ENCODE results near the gene ERRFI1.

ERRFI1 gene

DNA sequence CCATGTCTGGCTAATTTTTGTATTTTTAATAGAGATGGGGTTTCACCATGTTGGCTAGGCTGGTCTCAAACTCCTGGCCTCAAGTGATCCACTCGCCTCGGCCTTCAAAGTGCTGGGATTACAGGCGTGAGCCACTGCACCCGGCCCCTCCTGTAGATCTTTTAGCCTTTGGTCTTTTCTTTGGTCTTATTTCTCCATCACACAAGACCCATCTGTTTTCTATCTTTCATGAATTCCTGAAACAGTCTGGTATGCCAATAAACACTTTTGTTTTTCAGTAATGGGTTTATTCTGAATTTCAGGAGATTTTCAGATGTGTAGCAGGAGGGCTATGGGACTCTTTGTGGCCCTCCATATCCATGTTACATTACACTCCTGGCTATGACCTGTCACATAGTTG is 23.2 kb downstream of the ERRFI1 start:
- DNase-seq (ENCODE audit: low spot score), result no peak

DNA sequence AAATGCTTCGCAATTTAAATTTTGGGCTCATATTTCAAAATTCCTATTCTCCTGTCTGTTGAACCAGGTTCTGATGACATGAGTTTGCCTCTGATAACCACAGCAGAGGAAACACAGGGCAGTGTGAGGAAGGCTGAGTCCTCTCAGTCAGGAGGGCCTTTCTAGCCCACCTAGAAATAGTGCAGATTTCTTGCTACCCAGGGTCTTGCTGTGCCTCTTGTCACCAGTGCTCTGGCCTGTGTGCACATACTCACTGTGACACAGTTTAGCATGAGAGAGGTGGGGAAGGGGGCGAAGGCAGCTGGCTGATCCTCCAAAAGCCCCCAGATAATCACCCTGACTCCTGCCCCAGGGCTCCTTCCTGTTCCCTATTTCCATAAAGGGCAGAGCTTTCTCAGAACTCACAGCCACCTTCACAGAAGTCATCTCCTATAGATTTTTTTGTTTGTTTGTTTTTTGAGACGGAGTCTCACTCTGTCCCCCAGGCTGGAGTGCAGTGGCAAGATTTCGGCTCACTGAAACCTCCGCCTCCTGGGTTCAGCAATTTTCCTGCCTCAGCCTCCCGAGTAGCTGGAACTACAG is 23.7 kb downstream of the ERRFI1 start:
- DNase-seq (ENCODE audit: low spot score), result no peak

DNA sequence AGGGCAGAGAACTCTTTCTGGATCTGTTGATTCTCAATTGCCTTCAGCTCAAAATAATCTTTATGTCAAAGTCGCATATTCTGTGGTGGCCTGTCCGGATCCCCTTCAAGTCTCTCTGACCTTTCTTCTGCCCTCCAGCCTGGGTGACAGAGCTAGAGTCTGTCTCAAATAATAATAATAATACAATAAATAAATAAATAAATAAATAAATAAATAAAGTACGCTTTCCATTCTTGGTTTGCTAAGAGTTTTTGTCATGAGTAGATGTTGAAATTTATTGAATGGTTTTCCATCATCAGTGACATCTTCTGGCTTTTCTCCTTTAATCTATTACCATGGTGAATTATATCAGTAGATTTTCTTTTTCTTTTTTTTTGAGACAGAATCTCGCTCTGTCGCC is 30.7 kb downstream of the ERRFI1 start:
- DNase-seq (ENCODE audit: low spot score), result no peak

DNA sequence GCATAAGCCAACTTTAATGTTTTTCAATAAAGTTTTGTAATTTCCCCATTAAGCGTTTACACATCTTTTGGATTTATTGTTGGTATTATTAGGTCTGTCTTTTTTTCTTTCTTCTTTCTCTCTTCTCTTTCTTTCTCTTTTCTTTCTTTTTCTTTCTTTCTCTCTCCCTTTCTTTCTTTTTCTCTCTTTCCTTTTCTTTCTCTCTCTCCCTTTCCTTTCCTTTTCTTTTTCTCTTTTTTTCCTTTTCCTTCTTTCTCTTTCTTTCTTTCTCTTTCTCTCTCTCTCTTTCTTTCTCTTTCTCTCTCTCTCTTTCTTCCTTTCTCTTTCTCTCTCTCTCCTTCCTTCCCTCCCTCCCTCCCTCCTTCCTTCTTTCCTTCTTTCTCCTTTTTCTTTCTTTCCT is 31.3 kb downstream of the ERRFI1 start:
- no peak for DNase-seq (ENCODE audit: low spot score)

DNA sequence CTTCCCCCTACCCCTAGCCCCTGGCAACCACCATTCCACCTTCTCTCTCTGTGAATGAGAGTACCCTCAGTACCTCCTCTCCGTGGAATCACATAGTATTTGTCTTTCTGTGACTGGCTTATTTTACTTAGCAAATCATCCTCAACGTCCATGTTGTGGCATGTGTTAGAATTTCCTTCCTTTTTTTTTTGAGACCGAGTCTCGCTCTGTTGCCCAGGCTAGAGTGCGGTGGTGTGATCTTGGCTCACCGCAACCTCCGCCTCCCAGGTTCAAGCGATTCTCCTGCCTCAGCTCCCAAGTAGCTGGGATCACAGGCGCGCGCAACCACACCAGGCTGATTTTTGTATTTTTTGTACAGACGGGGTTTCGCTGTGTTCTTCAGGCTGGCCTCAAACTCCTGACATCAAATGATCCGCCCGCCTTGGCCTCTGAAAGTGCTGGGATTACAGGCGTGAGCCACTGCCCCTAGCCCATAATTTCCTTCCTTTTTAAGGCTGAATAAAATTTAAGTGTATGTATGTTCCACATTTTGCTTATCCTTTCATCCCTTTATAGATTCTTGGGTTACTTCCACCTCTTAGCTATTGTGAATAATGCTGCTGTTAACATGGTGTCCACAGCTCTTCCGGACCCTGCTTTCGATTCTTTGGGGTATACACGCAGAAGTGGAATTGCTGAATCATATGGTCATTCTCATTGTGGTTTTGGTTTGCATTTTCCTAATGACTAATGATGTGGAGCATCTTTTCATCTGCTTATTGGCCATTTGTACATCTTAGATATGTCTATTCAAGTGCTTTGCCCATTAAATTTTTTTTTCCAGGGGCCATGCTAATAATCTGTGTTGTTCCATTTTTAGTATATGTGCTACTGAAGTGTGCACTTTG is 32.3 kb downstream of the ERRFI1 start:
- no peak for DNase-seq (ENCODE audit: low spot score)

DNA sequence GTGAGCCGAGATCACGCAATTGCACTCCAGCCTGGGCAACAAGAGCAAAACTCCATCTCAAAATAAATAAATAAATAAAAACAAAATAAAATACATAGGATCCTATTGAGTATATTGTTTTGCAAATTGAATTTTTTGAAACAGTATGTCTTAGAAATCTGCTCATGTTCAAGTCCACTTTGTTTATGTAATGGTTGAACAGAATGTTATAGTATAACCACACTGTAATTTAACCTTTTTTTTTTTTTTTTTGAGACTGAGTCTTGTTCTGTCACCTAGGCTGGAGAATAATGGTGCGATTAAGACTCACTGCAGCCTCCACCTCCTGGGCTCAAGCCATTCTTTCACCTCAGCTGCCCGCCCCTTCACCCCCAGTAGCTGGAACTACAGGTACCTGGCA is 33.2 kb downstream of the ERRFI1 start:
- DNase-seq (ENCODE audit: low spot score), result no peak

DNA sequence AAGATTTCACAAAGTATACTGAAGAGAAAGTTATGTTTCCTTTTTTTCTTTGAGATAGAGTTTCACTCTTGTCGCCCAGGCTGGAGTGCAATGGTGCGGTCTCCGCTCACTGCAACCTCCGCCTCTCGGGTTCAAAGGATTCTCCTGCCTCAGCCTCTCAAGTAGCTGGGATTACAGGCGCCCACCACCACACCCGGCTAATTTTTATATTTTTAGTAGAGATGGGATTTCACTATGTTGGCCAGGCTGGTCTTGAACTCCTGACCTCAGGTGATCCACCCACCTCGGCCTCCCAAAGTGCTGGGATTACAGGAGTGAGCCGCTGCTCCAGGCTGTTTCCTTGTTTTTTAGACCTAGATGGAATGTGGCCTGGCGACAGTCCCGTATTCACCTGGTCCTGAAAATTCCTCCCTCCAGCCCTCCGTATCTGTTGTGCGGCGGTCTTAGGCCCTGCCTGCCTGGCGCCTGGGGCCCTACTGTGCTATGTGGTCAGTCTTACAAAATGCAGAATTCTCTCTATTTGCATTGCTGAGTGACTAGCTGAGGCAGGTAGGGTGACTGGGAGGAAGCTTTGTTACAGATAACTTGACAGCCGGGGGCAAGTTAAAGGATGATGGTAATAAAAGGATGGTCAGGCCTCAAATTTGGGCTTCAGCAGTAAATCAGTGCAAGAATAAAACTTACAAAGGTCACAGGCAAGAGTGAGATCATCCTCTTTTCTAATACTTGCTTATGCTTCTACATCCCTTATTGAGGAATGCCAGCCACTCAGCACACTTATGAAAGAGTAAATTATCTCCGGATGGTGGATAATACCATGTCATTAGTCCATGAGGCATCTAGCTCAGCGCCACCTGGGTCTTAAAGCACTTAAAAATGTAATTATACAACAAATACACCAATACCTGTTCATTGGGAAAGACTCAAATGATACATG is 34.3 kb downstream of the ERRFI1 start:
- no peak for DNase-seq (ENCODE audit: low spot score)

DNA sequence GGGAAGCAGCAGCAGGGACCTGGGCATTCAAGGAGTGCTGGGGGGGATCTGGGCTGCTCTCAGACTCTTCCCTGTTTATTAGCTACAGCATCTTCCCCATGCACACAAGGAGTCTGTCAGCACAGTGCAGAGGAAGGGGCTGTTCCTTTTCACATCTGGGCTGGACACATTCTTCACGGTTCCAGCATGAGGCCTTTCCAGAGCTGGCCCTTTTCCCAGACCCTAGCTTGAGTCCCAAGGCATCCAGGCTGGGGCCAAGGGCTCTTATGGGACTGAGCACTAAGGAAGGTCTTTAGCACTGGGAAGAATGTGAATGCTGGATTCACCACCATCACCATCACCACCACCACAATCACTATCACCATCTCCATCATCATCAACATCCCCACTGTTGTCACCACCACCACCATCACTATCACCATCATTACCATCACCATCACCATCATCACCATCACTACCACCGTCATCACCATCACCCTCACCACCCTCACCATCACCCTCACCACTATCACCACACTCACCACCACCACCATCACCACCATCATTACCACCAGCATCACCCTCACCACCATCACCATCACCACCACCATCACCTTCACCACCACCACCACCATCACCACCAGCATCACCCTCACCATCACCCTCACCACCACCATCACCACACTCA is 36.2 kb downstream of the ERRFI1 start:
- DNase-seq (ENCODE audit: low spot score), result no peak

DNA sequence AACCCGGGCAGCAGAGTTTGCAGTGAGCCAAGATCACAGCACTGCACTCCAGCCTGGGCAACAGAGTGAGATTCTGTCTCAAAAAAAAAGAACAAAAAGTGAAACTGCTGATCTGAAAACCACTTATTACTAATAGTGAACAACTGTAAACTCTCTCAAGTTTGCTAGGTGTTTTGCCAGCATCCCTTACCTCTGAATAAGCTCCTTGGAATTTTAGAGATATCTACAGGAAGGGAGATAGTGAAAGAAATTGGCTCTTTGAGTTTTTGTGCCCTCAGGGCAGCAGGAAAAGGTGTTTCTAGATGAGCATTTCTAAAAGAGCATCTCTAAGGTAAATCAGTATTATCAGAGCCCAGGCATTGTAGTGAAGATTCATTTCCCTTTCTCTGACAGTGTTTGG is 37.5 kb downstream of the ERRFI1 start:
- no peak for DNase-seq (ENCODE audit: low spot score)

DNA sequence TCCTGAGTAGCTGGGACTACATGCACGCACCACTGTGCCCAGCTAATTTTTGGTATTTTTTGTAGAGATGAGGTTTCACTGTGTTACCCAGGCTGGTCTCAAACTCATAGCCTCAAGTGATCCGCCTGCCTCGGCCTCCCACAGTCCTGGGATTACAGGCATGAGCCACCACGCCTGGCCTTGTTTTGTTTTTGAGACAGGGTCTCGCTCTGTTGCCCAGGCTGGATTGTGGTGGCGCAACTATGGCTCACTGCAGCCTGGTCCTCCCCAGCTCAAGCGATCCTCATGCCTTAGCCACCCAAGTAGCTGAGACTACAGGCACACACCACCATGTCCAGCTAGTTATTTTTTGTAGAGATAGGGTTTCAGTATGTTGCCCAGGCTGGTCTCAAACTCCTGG is 38.6 kb downstream of the ERRFI1 start:
- no peak for DNase-seq (ENCODE audit: low spot score)

DNA sequence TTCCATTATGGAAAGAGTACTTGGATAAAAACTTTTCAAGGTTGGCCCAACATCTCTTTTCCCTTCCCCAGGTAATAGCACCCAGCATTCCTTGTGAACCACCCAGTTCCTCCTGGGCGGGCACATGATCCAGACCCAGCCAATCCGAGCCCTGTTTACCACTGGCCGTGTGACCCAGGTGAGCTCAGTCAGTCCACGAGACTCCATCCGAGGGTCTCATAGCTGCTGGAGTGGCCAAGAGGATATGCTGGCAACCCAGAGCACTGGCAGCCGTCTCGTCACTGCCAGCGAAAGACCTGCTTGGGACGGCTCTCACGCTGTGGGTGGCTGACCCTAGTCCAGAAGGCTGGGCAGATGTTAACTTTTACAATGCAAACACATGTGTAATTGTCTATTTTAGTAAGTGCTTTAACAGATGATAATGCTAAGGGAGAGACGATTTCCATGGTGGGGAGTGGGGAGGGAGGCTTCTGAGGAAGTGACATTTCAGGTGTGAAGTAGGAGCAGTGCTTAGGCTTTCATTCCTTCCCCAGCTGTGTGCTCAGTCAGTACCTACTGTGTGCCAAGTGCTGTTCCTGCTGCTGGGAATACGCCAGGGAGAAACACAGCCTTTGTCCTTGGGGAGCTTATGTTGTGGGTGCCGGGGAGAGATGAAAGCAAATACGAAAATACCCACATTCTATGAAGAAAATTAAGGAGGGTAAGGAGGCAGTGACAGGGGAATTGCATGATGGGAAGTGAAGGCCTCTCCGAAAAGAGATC is 40.1 kb downstream of the ERRFI1 start:
- no peak for DNase-seq (ENCODE audit: low spot score)

DNA sequence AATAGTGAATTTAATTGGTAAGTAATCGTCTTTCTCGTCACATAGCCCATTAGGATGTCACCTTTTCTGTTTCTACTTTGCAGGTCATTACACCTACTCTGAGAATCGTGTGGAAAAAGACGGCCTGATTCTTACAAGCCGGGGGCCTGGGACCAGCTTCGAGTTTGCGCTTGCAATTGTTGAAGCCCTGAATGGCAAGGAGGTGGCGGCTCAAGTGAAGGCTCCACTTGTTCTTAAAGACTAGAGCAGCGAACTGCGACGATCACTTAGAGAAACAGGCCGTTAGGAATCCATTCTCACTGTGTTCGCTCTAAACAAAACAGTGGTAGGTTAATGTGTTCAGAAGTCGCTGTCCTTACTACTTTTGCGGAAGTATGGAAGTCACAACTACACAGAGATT is 41.3 kb downstream of the ERRFI1 start:
- no peak for DNase-seq (ENCODE audit: low spot score)

DNA sequence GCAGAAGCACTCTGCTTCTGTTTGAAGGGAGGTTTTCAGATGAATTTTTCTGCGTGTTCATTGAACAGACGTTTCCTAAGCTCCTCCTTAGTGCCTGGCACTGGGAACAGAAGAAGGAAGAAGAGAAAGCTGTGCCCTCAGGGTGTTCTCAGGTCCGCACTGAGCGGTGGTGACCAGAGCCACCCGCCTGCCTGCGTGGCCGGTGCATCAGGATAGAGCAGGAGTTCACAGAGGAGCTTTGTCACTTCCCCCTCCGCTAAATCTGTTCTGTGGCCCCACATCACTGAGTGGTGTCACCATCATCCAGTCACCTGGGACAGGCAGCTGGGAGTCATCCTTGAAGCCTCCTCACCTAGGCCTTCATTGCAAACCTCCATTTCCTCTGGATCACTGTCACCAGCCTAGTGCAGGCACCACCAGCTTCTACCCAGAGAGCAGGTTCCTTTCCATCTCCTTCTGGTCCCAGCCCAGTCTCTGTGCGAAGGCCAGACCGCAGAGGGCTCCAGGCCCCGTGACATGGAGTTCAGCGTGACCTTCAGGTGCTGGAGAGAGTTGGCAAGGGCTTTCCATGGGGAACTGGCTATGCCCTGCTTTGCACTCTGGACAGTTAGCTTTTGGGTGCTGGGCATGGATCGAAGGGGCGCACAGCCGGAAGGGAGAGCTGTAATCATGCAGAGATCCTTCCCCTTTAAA is 42.9 kb downstream of the ERRFI1 start:
- no peak for DNase-seq (ENCODE audit: low spot score)

DNA sequence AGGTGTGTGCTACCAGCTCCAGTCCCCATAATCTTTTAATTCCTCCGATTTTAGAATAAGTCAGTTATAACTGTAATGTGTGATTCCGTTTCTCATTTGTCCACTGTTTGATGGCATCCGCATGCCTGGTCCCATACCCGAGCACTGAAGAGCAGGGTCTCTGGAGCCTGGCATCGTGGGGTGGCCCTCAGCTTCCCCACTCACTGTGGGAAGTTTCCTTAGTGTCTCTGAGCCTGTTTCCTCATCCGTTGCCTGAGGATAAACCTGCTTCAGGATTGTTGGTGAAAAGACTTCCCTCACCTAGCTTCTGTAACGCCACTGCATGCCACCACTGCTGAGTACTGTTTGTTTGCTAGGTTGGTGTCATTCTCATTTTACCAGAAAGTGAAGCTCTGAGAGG is 45.1 kb downstream of the ERRFI1 start:
- no peak for DNase-seq (ENCODE audit: low spot score)

DNA sequence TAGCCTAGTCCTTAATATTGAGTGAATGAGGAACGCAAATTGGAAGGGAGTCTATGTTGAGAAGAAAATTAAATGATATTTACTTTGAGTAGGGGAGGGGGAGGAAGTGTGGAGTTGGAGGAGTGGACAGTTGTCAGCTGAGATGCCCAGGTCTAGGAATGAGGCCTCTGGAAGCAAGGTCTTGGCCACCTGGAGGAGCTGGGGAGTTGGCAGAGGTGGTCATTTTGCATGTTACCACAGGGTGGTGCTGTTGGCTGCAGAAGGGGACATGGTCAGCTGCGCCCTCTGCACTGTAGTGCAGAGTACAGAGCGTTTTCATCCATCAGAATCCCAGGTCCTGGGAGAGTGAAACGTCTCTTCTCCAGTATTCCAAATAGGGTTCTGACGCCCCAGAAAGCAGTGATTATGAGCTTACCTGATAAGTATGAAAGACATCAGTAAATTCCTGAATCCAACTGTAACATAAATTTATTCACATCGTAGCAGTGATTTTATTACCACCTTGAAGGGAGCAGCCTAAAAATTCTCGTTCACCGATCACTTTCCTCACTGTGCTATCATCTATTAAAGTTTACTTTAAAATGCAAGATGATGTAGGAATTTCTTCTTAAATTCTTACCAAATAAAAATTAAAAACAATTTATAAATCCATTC is 50.8 kb downstream of the ERRFI1 start:
- peak; percentile 65 for DNase-seq (ENCODE audit: low spot score)

DNA sequence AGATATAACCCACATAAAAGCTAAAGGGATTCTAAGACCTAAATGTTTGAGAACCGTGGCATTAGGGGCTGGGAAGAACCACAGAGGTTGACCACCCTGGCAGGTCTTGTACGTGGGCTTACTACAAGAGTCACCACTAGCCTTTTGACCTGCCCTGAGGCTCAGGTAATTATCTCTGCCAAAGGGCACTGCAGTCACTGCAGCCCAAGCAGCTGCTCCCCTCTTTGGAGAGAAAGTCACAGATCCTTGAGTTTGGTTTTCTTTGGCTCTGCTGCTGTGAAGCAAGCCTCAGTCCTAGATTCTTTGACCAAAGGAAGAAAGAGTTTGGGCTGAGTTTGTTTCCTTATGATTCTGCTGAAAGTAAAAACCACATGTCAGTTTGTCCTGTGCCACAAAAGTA is 53.0 kb downstream of the ERRFI1 start:
- no peak for DNase-seq (ENCODE audit: low spot score)

DNA sequence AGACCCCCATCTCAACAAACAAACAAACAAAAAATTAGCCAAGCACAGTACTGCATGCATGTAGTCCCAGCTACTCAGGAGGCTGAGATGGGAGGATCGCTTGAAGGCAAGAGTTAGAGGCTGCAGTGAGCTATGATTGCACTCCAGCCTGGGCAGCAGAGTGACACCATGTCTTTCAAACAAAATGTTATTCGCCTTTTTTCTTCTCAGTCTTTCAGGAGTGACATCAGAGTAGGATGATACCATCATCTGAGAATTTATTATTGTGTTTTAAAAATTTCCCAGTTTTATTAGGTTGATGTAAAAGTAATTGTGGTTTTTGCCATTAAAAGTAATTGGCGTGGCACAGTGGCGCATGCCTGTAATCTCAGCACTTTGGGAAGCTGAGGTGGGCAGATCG is 53.8 kb downstream of the ERRFI1 start:
- no peak for DNase-seq (ENCODE audit: low spot score)

DNA sequence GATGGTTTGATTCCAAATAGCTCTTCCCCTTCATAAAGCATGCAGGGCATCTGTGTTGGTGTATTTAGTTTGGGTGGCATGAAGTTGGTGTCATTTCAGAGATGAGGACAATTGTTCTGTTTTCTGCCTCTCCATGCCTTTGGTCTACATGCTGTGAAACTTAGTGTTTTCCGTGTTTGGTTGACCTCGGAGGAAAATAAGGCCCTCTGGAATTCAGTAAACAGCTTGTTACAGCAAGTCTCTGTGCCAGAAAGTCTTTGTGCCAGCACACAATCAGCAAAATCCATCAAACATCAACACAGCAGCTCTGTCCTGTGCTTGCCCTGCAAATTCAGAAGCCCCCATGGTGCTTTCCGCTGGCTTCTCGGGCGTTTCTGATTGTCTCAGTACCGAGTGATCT is 55.1 kb downstream of the ERRFI1 start:
- DNase-seq (ENCODE audit: low spot score), result no peak

DNA sequence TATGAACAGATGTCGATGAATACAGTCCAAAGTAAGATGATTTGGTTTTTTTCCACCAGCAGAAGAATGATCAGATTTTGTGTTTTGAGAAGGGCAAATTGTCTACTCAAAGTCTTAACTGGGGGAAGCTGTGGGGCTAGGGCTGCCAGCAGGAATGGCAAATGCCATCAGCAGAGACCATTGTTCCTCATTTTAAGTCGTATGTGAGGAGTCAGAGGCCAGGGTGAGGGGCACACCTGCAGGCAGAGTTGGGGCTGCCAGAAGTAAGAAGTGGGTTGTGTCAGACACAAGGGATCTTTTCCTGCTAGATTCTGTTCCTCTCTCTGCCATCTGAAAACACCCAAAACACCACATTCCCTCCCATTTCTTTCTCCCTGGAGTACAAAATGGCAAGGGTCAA is 55.9 kb downstream of the ERRFI1 start:
- DNase-seq (ENCODE audit: low spot score), result no peak

DNA sequence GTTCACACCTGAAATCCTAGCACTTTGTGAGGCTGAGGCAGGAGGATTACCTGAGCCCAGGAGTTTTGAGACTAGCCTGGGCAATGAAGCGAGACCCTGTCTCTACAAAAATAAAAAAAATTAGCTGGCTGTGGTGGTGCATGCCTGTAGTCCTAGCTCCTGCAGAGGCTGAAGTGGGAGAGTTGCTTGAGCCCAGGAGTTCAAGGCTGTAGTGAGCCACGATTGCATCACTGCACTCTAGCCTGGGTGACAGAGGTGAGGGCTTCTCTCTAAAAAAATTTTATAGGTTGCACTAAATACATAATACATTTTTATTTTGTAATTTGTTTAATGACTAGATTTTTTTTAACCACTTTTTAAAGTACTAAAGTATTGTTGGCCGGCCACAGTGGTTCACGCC is 58.5 kb downstream of the ERRFI1 start:
- no peak for DNase-seq (ENCODE audit: low spot score)
